Right renal pelvis (tissue), 4 donors: Measurements from ENCODE around the gene PTPRJ. TPM values are rescaled to one million over a fixed set of nuclear protein-coding genes. Genes with fewer than 3 reads are reported as not detected.

Experiments used
- DNase-seq, 4 donors: peaks; one replicate each; pipeline ENCODE4 v3.0.0-alpha.2; 2013; ENCODE audit warnings: low read depth in 4 of 4, low spot score in 3 of 4, missing footprints in 1 of 4
- polyA plus RNA-seq, 4 donors: library from polyadenylated mRNA; unstranded; fragments of 120-200 nt; gene quantifications; one replicate each; pipeline ENCODE4 v1.2.1, GENCODE V29; 2013; ENCODE audit not compliant: insufficient read length in 4 of 4

The PTPRJ gene
- polyA plus RNA-seq, 4 donors = 19.5 to 26.4 (median 25.3) TPM

DNA sequence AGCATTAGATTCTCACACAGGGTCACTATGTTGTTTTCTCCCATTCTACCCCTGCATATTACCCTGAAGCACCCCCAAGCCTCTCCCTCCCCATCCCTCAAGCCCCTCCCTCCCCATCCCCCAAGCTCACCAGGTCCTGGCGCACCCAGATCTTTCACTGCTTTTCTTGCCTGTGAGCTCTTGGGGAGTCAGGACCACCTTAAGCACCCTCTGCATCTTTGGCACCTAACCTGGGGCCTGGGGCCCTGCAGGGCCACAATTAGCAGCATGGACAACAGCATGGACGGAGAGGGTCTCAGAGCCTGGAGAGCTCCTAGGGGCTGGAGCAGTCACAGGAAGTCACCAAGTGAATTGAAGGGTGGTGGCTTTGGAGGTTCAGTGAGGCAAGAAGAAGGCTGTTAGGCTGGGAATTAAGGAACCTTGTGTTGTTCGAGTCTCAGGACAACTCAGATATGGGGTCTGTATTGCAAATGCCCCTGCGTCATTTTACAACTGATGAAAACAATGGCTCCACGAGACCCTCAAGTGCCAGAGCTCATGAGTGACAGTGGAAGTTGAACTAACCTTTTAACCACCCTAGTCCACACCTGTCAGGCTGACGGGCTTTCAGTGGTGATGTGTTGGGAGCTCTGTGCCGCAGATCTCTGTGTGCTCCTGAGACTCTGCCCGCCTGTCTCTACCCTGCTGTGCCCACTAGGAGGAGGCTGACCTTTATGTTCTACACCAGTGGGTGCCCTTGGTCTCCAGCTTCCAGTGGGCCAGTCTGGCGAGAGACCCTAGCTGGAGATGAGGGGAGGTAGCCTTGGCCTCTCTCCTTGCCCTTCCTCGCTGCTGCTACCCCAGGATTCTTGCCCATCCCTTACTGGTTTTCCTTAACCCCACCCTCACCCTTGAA is 125.0 kb downstream of the PTPRJ start:
- DNase-seq = no peak

DNA sequence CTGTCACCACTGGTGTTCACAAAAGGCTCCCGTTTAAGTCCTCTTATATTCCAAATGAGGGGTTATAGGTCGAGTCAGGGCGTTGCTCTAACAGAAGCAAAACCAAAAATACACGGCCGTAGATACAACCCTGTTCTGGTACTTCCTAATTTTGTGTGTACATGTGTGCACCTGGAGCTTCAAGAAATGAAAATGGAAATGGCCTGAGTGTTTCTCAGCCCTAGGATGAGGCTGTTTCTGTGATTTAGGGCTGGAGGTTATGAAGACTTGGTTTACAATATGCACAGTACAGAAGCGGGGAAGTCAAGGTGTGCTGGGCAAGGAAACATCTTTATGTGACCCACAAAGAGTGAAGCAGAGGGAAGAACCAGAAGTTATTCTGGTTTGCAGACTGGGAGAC is 125.8 kb downstream of the PTPRJ start:
- DNase-seq = no peak

DNA sequence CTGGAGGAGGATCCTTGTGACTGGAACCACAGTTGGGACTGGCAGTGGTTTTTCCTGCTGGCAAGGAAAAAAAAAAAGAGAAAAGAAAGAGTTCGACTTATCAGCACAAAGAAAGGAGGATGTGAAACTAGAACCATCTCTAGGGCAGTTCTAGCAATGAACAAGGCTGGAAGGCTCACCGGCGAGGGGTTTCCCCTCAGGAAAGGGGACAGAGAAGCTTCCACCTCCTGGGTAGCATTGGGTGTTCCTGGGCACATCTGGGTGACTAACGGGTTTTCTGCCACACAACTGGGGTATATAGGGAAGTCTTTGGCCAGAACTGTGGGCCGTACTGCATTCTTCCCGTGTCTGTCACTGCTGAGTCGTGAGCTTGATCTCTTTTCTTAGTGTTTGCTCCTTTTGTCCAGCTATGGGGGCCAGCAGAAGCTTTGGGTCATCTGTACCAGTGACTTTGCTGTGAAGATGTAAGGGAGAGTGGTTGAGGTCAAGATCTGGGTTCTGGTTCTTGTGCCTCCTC is 126.9 kb downstream of the PTPRJ start:
- DNase-seq = no peak

DNA sequence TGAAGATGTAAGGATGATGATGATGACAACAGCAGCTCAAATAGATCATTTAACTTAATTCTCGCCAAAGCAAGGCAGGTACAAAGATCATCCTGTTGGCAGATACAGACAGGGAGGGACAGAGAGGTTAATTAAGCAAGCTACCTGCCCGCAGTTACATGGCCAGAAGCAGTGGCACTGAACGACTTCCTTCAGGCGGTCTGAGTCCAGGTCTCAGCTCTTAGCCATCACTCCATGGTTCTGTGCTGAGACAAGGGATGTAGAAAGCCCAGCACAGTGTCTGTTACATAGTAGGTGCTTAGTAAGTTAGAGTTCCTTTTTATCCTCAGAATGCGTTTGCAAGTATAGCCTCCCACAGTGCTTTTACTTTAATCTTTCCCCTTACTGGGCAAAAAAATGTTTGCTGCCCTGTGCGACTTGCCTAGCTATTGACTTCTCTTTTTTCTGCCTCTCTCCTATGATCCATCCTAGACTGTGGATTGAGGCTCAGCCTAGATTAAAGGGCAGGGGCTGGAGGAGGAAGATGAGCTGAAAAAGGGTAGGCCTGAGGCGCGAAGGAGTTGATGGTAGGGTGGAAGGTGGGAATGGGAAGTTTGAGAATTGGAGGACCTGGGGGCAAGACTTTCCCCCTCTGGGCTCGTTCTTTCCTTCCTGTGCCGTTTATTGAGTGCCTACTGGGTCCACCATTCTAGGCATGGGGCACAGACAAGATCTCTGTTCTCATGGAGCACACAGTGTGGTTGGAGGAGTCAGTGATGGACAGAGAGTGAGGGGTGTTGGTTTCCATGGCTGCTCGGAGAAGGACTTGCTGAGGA is 128.1 kb downstream of the PTPRJ start:
- DNase-seq = no peak

DNA sequence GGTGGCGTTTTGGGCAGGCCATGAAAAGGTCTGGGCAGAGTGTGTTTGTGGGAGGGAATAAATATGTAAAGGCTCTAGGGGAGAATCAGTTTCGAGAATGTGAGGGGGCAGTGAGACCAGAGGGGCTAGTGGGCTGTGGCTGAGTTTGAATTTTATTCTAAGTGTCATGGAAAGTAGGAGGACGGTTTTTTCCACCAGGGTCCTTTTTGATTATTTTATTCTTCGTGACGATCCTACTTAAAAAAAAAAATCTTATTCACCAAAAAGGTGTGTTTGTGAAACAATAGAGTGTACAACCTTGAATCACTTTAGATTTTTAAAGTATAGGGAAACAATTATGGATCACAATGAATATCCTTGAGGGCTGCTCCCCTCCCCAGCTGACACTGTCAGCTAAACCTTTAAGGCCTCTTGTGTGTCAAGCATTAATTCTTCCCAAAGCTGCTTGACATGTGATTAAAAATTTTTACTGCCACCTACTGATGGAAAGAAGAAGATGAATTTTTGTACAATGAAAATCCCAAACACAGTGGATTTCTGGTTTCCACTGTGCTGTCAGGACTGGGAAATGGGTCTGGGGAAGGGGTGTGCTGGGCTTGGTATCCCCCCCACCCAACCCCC is 128.8 kb downstream of the PTPRJ start:
- DNase-seq = no peak

DNA sequence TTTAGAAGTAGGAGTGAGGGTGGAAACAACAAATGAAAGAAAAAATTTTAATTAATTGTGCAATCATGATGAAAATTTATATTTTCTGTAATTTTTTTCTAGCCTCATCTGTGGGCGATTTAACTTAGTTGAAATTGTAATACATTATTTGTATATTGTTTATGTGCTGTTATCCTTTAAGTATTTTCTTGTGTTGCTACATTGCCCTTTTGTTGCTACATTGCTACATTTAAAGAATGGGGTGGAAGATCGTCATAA is 130.1 kb downstream of the PTPRJ start:
- no peak for DNase-seq

DNA sequence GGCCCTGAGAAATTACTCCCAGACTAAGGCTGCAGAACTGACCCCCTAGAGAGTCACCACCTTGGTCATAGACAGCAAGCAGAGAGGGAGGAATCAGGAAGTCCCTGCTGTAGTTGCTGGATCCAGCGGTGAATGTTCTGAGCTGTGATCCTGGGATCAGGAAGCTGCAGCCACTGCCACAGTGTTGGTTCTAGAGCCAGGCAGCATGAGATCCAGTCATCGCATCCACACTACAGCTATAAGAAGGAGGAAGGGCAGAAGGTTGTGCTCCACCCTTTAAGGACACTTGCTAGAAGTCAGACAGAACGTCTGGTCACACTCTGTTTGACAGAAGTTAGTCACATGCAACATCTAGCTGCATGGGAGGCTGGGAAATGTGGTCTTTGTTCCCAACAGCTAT is 131.5 kb downstream of the PTPRJ start:
- no peak for DNase-seq

DNA sequence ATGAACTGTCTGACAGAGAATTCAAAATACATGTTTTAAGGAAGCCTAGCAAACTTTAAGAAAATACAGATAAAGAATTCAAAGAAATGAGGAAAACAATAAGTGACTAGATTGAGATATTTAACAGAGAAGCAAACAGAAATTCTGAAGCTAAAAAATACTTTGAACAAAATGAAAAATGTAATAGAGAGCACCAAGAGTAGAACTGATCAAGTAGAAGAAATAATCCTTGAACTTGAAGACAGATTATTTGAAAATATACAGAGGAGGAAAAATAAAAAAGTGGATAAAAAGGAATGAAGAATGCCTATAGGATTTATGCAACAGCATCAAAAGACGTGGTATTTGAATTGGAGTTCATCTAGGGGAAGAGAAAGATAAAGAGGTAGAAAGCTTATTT is 134.4 kb downstream of the PTPRJ start:
- DNase-seq = no peak

DNA sequence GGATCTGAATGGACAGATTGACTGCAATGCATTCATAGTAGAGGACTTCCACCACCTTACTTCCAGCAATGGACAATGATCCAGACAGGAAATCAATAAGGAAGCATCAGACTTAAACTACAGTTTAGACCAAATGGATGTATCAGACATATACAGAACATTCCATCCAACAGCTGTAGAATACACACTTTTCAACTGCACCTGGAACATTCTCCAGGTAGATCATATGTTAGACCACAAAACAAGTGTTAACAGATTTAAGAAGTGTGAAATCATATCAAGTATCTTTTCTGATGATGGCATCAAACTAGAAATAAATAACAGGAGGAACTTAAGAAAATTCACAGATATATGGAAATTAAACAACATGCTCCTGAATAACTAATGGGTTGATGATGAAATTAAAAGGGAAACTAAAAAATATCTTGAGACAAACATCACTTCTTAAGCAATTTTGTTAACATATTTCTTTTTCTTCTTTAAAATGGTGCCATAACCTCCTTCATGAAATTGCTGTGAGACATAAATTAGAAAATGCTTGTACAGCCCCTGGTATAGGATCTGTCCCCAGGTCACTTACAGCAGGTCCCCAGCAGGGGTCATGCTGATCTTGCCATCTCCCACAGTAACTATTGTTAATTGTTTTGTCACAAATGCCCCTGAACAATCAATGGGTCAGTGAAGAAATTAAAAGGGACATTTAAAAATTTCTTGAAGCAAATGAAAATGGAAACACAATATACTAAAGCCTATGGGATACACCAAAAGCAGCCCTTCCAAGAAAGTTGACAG is 136.3 kb downstream of the PTPRJ start:
- DNase-seq = no peak

DNA sequence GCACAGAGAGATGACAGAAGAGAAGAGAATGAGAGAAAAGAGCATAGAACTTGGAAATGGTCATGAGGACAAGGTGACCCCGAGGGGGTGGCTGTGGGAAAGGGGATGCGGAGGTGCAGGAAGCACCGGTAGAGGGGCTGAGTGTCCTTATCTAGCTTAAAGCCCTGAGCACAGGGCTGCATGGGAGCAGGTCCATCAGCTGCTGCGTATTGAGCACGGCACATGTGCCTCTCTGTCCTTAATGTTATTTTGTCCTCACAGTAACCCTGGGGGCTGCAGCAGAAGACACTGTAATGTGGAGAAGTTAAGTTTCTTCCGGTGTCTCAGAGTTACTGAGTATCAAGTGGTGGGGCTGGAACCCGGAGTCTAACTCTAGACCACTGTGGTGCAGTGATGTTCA is 141.9 kb downstream of the PTPRJ start:
- no peak for DNase-seq

DNA sequence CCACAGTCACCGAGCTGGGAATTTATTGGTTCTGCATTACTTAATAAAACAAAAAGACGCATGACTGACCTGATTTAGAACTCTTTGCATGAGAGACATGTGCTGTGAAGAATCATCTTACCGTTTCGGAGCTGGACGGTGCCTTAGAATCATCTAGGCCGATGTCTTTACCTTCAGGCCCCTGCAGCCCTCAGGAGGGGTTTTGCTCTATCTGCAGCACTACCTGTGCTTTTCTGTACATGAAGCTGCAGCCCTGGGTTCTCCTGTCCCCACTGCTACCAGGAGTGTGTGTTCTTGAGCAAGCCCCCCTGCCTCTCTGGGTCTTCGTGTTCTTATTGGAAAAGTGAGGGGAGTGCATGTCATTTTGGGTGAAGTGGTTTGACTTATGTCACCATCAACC is 142.3 kb downstream of the PTPRJ start:
- DNase-seq = no peak

DNA sequence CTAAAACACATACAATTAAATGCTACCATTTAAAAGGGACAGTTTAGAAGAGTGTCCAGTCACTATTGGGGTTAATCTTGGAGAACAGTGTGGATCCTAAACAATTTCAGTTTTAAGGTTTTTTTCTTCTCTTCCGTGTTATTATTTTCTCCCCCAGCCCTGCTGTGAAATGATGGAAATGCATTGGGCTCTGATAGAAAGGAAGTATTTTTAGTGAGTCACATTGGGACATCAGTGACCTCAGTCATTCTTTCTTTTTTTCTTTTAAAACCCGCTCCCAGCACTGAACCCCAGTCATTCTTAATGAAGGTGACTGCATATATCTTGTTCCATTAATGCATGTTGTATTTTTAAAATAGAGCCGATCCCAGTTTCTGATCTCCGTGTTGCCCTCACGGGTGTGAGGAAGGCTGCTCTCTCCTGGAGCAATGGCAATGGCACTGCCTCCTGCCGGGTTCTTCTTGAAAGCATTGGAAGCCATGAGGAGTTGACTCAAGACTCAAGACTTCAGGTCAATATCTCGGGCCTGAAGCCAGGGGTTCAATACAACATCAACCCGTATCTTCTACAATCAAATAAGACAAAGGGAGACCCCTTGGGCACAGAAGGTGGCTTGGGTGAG is 143.0 kb downstream of the PTPRJ start:
- DNase-seq = no peak

DNA sequence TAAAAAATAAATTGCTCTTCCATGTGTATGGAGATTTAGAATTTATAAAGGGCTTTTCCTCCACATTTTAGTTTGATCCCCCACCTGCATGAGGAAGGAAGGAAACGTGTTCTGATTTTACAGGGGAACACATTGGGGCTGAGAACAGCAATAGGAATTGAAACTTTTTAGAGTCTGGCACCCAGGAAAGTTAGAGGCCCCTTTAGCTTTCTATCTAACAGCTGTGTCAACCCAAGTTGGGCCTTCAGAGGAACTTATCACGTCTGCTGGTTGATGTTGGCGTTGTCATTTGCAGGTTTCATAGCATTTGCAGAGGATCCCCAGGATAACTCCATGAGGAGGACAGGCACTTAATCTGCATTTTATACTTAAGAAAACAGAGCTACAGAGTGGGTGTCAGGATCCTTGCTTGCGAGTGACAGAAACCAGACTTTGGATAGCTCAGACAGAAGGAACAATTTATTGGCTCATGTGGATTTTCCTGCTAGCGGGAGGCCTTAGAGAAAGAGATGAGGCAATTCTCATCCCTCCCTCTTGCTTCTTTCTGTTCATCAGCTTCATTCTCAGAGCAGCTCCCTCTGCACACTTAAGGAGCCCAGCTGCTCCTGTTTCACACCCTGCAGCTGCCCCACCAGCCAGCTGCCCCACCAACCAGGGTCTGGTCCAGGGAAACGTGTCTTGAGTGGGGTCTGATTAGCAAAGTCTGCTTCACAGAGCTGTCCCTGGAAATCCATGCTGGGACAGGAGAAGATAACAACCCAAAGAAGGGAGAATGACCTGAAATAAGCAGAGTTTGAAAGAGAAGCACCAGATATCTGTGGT is 143.8 kb downstream of the PTPRJ start:
- no peak for DNase-seq

DNA sequence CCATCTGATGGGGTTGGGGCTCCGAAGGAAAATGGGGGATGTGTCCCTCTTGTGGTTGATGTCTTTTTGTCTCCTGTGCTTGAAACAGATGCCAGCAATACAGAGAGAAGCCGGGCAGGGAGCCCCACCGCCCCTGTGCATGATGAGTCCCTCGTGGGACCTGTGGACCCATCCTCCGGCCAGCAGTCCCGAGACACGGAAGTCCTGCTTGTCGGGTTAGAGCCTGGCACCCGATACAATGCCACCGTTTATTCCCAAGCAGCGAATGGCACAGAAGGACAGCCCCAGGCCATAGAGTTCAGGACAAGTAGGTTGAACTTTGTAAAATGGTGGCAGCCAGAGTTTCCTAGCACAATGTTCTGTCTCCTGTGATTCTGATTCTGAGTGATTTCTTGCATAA is 144.5 kb downstream of the PTPRJ start:
- no peak for DNase-seq

DNA sequence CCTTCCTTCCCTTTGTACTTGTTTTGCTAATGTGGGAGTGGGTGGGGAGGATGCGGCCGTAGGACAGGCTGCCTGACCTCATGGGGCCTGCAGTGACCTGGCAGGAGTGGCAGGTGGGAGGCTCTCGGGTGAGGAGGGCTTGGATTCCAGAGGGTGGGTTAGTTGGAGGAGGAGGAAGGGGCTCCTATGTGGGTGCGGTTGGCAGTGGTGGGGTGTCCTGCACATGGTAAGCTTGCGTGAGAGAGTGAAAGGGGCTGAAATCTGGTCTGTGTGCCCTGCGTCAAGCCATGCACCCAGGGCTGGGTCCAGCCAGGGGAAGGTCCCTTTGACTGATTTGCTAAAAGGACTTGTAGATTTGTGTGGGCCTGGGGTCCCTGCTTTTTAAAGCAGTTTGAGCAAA is 145.5 kb downstream of the PTPRJ start:
- DNase-seq = no peak

DNA sequence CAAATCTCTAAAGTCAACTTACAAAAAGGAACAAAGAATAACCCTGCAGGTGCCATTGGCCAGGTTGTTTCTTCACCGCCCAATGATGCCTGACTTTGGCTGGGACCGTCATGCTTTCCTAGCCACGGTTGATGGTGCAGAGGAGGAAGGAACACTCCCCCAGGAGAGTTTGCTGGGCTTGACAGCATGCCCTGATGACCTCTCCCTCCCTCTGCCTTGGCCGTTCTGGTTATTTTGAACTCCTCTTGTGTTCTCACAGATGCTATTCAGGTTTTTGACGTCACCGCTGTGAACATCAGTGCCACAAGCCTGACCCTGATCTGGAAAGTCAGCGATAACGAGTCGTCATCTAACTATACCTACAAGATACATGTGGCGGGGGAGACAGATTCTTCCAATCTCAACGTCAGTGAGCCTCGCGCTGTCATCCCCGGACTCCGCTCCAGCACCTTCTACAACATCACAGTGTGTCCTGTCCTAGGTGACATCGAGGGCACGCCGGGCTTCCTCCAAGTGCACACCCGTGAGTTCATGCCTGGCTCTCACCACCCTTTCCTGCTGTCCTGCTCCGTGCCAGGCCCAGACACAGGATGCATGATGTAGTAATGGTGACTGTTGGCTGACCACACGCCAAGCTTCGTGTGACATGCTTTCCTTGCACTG is 147.3 kb downstream of the PTPRJ start:
- DNase-seq = peak in 1 of 4 donors; percentile 33

DNA sequence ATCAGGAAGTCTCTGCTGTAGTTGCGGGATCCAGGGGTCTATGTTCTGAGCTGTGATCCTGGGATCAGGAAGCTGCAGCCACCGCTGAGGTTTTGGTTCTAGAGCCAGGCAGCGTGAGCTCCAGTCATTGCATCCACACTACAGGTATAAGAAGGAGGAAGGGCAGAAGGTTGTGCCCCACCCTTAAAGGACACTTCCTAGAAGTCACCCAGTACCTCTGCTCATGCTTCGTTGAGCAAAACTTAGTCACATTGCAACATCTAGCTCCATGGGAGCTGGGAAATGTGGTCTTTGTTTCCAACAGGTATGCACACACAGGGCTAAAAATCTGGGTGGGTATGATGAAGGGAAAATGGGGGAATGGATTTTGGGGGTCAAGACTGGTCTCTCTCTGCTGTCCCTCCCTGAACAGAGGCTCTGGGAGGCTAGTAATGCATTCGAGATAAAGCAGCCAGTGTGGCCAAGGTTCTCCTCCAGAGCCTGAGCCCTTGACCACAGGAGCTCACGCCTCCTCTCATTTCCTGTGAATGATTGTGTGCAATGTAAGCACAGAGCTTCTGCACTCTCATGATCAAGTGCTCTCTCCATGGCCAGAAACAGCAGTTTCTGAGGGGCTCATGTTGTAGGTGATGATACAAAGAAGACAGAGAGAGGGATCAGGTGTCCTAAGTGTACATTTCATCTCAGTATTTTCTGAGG is 149.5 kb downstream of the PTPRJ start:
- no peak for DNase-seq

DNA sequence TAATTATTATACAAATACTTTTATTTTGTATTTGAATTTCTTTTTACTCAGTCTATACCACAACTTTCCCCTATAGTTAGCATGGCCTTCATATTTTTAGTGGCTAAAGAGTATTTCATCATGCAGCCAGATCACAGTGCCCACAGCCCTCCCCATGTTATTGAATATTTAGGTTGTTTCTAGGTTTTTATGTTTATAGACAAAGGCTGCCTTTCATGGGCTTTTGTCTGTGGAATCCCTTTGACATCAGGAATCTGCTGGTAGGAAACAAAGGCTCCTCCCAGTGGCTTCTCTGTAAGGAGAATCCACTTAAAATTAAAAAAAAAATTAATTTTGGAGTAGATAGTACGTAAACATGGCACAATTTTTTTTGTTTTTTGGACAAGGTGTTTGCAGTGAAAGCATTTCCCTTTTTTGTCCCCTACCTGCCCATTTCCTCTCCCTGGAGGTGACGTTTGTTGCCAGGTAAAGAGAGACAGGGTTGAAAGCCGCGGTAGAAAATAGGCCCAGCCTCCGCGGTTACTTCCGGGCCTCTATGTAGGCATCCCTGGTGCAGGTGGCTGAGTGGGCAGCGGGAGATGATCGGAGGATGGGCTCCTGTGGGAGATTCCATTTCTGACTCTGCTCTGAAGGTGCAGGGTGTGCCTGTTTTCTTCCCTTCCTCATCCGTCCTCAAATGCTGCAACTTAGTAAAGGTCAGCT is 154.0 kb downstream of the PTPRJ start:
- DNase-seq = no peak
